Transverse colon (tissue), 4 donors: ENCODE measurements around the gene CYFIP1.

ENCODE experiments used
- EP300 ChIP-seq: sonication (generic); formaldehyde crosslinking; IDR thresholded peaks from one replicate; pipeline ENCODE4 v1.6.1; 2017; ENCODE audit warnings: antibody characterized with exemption, low read depth
- POLR2A ChIP-seq: fragments of 450-650 bp; IDR thresholded peaks from one replicate; pipeline ENCODE4 v1.6.1; 2016; ENCODE audit warnings: antibody characterized with exemption, mild to moderate bottlenecking, moderate library complexity
- POLR2AphosphoS5 ChIP-seq, 3 donors: sonication (generic); formaldehyde crosslinking; IDR thresholded peaks; one replicate each; pipeline ENCODE4 v1.6.1; 2016; ENCODE audit warnings: antibody characterized with exemption in 3 of 3
- TF ChIP-seq, protein P1 (sequence below), 5 experiments: fragments of 200-600 bp in 3 of 5; fragments of 450-650 bp in 2 of 5; sonication (generic) in 3 of 5; IDR thresholded peaks; 1 replicate in 2 of 5; 2 replicates in 3 of 5; pipeline ENCODE4 v1.5.1; 2016 to 2017; ENCODE audit warnings: antibody characterized with exemption in 5 of 5, inconsistent platforms in 3 of 5, mild to moderate bottlenecking in 2 of 5, moderate library complexity in 1 of 5

DNA sequence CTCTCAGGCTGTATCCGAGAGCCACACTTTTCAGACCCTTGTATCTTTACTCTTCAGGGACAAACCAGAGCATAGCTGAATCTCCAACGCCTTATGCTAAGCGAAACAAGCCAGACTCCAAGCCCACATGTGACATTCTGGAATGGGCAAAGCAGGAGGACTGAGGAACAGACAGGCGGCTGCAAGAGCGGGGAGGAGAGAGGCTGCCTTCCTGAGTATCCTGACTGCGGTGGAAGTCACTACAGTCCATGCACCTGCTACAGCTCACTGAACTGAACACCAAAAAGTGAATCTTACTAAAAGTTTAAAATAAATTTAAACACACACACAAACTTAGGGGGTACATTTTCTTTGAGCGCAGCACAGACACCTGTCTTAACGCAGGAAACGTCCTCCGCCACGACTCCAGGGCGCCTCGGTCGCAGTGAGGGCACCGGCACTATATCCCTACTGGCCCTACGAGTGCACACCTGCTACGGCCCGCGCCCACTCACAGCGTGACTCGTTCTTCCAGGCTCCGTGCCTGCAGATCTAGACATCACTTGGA is 1.4 kb downstream of the CYFIP1 start:
- TF ChIP-seq, protein P1, sequence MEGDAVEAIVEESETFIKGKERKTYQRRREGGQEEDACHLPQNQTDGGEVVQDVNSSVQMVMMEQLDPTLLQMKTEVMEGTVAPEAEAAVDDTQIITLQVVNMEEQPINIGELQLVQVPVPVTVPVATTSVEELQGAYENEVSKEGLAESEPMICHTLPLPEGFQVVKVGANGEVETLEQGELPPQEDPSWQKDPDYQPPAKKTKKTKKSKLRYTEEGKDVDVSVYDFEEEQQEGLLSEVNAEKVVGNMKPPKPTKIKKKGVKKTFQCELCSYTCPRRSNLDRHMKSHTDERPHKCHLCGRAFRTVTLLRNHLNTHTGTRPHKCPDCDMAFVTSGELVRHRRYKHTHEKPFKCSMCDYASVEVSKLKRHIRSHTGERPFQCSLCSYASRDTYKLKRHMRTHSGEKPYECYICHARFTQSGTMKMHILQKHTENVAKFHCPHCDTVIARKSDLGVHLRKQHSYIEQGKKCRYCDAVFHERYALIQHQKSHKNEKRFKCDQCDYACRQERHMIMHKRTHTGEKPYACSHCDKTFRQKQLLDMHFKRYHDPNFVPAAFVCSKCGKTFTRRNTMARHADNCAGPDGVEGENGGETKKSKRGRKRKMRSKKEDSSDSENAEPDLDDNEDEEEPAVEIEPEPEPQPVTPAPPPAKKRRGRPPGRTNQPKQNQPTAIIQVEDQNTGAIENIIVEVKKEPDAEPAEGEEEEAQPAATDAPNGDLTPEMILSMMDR (IDR thresholded peaks at IDR 0.05), result no peak
- TF ChIP-seq POLR2A, result no peak
- TF ChIP-seq POLR2AphosphoS5 (IDR thresholded peaks at IDR 0.05), result no peak
- no peak for TF ChIP-seq EP300
